Suppressor macrophage treated with lipopolysaccharide for 1 hour (primary cell): ENCODE measurements around the gene RBM39.
"Not testable (repeated sequence)": the region's sequence is repeated elsewhere in the genome, so short reads cannot be mapped to it uniquely, and the experiment has no call there.

Experiments
- DNase-seq, 3 donors: peaks; one replicate each; pipeline ENCODE4 v3.0.0-alpha.2; 2020 to 2022

RBM39 gene

GRCh38 chr20:35724321-35725230 lies 17.5 kb downstream of the RBM39 start:
- DNase-seq, result no peak

- not testable (repeated sequence) for DNase-seq
Observed at GRCh38 chr20:35723652-35724320, 18.3 kb downstream of the RBM39 start.

- not testable (repeated sequence) for DNase-seq
Observed at GRCh38 chr20:35723275-35723639, 18.8 kb downstream of the RBM39 start.

GRCh38 chr20:35721621-35722020 lies 20.4 kb downstream of the RBM39 start:
- DNase-seq, result no peak

GRCh38 chr20:35721219-35721618 lies 20.8 kb downstream of the RBM39 start:
- DNase-seq, result no peak

GRCh38 chr20:35720165-35721123 lies 21.6 kb downstream of the RBM39 start:
- no peak for DNase-seq

GRCh38 chr20:35719717-35720116 lies 22.3 kb downstream of the RBM39 start:
- no peak for DNase-seq

- no peak for DNase-seq
Observed at GRCh38 chr20:35718972-35719635, 23.0 kb downstream of the RBM39 start.

- DNase-seq, result not testable (repeated sequence)
Observed at GRCh38 chr20:35718321-35718720, 23.7 kb downstream of the RBM39 start.

- DNase-seq, result no peak
Observed at GRCh38 chr20:35716330-35716729, 25.7 kb downstream of the RBM39 start.

GRCh38 chr20:35715652-35716051 lies 26.4 kb downstream of the RBM39 start:
- DNase-seq, result no peak

- no peak for DNase-seq
Observed at GRCh38 chr20:35714127-35714526, 27.9 kb downstream of the RBM39 start.

GRCh38 chr20:35713120-35713519 lies 28.9 kb downstream of the RBM39 start:
- DNase-seq, result not testable (repeated sequence)

GRCh38 chr20:35711588-35712209 lies 30.4 kb downstream of the RBM39 start:
- no peak for DNase-seq

GRCh38 chr20:35710884-35711587 lies 31.0 kb downstream of the RBM39 start:
- no peak for DNase-seq

GRCh38 chr20:35710039-35710438 lies 32.0 kb downstream of the RBM39 start:
- peak in 1 of 3 donors; percentile 0 for DNase-seq

GRCh38 chr20:35709259-35709658 lies 32.8 kb downstream of the RBM39 start:
- peak in 1 of 3 donors; percentile 0 for DNase-seq

- peak in 1 of 3 donors; percentile 0 for DNase-seq
Observed at GRCh38 chr20:35708502-35708901, 33.6 kb downstream of the RBM39 start.

GRCh38 chr20:35706591-35707529 lies 35.2 kb downstream of the RBM39 start:
- peak in 1 of 3 donors; percentile 0 for DNase-seq

GRCh38 chr20:35705894-35706293 lies 36.2 kb downstream of the RBM39 start:
- not testable (repeated sequence) for DNase-seq
